Measurements from ENCODE around the gene CIPC.

CIPC gene

DNA sequence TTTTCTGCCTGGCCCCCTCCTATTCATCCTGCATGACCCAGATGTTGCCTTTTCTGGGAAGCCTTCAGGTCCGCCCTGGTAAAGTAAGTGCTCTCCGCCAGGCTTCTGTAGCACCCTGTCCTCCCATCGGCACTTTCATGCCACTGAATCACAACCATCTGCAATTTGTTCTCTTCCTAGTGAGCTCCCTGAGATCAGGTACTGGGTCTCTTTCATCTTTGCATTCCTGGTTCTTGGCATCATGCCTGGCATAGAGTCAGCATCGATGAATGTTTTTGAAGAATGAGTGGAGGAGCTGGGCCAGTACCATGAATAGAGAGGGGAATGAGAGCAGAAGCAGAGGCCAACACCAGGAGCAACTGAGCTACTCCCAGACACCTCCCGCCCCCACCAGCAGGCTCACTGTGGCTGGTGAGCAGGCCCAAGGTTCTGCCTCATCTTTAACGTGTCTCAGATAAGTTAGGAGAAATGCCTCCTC, 30.4 kb downstream of the CIPC start:
- FAIRE-seq = no peak

DNA sequence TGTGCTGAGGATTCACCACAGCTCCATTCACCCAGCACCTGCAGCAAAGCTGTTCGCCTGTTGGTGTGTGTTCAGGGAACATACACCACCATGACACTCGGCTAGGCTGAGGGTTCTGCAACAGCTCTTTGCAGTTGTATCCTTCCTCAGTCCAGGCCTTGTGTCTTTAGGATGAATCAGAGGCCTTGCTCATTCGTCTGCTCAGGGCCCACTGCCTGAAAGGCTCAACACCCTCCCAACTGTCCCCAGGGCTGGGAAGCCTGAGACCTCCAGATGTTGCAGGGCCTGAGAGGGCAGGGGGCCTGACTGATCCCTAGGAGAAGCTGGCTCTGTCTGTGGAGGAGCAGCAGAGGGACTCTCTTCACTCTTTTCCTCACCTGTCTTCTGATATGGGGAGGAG, 32.3 kb downstream of the CIPC start:
- no peak for FAIRE-seq

DNA sequence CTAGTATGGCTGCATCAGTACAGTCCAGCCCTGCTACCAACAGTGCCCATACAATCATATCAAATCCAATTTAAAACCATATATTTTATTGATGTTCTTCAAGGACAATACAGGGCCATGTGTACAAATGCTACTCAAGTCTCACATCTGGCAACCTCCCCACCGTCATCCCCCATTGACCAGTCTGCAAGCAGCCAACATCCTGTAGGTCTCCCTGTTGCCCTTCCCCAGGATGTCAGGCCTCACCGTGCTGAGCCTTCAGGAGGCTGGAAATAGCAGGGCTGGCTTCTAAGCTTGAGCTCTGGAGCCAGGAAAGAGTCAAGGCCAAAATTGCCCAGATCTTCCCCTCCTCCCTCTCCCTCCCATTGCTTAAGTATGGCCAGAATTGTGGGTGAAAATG, 33.1 kb downstream of the CIPC start:
- no peak for FAIRE-seq

DNA sequence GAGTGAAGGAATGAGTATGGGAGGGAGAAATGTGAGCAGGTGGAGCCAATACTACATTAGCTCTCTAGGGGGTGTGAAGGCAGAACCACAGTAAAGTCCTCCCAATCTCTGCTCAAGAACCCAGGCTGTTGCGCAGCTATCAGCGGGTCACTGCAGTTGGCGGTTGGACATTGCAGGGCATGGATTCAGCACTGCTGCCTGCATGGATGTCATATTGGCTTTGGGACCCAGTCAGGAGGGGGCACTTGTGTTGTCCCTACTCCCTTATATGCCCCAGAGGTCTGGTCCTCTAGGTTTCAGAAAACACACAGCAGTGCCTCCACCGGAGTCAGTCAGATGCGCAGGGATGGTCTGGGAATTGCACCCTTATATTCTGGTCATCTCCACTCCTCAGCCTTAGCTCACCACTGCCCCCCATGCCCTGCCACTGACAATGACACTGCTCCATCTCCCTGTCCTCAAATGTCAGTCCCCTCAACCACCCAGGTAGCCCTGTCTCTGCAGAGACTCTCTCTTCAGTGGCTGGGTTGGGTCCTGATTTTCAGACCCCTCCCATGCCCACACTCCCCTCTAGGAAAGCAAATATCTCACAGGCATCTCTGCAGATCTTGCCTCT, 33.9 kb downstream of the CIPC start:
- FAIRE-seq = no peak

DNA sequence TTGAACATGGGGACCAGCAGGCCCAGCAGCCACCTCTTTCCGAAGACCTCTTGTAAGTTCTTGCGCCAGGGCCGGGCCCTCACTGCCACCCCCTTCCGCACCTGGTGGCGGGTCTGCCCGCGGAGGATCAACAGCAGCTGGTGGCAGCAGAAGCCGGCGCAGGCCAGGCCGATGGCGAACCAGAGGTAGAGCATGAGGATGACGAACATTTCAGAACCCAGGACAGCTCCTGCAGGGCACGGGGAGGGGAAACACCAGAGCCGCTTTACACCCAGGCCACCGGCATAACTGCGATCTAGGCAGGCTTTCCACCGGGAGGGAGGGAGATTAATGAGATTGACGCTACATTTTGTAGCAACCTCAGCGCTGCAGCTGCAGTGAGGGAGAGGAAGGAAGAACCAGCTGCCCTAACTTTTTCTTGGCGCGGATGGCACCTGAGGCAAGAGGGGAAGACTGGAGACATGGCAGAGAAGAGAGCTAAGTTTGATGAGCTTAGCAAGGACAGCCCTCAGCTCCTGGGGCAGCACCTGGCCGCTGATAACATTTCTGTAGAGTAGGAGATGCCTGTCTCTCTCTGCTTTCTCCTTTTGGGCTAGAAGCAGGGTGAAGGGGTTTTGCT, 35.8 kb downstream of the CIPC start:
- FAIRE-seq = no peak

DNA sequence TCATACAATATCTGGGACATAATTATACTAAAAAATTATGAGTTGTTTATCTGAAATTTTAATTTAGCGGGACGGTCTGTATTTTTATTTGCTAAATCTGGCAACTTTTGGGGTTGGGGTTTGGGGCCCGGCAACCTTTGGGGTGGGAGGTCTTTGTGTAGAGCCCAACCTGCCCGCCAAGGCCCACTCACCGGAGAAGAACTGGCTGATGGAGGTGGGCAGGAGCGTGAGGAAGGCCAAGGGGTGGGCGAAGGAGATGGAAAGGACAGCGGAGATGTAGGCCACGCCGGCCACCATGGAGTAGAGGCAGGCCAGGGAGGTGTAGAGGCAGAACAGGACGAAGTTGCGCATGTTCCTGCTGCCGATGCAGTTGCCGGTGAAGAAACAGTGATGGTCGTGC, 41.0 kb downstream of the CIPC start:
- FAIRE-seq = no peak

DNA sequence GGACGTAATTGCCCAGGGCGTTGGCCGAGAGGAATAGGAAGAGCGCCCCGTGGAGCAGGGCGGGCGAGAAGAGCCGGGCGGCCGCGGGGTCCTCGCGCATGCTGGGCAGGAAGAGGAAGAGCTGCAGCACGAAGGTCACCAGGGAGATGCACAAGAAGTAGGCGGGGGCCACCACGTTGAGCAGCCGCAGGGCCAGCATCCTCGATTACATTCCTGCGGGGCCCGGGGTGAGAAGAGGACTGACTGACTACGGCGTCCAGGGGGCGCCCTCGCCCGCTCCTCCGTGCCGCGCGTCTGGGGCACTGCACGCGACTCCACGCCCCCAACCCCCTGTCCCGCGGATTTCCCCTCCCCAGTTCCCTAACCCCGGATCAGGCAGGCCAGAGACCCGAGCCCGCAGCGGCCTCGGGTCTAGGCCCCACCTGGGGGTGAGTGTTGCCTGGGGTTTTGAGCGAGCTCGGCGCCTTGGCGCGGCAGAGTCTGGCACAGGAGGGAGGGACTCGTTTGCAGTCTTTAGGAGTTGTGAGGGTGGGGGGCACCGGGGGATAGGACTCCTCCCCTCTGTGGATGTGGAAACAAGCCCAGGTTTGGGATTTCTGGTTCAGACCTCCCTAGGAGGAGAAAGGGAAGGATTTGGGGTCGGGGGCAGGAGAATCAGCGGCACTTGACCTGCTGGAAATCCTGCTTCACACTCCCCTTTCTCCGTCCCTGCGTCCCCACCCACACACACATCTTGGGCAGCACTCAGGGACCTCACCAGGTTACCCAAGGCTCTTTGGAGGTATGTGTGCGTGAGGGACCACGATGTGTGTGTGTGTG, 41.7 kb downstream of the CIPC start:
- no peak for FAIRE-seq

DNA sequence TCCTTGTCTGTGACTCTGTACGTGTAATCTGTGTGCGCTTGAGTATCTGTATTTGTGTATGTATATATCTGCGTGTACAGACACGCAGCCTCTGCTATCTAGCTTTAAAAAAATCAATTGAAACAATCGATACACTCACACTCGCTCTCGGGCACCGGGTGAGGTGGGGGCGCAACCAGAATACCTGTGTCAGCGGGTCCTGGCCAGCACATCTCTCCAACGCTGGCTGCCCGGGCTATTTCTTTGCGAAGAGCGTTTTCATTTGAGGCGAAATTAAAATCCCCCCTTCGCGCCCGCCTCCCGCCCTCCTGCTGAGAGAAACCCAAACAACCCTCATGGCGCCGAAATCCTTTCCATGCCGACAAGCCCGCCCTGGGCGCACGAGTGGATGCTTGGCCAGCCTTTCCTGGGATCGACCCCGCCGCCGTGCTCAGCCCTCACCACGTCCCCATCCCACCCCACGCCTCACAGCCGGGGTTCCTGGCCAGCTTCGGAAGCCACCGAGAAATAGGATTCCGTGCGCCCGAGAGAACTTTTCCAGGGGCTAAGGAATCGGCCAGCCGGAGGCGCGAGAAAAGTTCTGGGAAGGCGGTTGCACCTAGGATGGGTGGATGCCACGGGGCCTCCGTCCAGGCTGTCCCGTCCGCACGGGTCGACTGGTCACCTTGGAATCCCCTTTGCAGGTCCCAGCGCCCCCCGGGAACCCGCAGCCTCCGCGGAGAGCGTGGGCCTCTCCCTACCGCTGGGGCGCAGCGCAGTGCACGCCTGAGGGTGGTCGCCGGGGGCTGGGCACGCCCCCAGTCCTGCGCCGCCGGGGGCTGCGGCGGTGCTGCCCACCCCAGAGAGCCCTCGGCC, 42.5 kb downstream of the CIPC start:
- FAIRE-seq = no peak

DNA sequence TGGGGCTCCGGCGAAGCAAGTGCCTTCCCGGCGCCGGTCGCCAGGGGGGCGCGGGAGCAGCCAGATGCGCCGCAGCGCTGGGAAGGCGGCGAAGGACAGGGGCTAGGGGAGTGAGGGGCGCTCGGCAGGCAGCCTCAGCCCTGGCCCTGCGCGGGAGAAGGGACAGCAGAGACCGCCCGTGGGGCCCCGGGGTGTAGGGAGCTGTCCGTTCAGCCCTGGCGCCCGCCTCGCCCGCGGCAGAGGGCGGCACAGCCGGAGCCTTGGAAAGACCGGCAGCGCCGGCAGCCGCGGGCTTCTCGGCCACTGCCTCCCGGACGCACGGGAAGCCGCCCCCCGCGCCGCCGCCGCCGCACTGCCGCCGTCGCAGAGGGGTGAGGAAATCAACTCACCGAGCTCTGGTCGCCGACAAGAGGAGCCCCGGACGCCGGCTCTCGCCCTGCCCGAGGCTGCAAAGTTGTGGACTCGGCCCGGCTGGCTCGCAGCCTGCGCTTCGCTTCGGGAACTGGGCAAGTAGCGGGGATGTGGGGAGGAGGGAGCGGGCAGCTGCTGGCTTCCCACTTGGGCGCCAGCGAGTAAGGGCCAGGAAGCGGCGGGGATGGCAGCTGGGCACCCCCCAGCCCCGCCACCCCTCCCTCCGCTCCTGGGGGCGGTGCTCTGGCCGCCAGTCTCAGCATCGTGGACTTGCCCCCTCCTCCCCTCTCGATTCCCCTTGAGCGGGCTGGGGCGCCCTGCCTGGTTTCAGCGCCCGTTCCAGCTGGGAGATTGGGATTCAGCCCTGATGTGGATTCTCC, 43.4 kb downstream of the CIPC start, which contains the start of gene ZDHHC22:
ZDHHC22 (minus strand) TSS at position 578 of the 791 bp plus-strand sequence. CDS start 2,053 bp downstream, outside the sequence.
- FAIRE-seq = no peak

DNA sequence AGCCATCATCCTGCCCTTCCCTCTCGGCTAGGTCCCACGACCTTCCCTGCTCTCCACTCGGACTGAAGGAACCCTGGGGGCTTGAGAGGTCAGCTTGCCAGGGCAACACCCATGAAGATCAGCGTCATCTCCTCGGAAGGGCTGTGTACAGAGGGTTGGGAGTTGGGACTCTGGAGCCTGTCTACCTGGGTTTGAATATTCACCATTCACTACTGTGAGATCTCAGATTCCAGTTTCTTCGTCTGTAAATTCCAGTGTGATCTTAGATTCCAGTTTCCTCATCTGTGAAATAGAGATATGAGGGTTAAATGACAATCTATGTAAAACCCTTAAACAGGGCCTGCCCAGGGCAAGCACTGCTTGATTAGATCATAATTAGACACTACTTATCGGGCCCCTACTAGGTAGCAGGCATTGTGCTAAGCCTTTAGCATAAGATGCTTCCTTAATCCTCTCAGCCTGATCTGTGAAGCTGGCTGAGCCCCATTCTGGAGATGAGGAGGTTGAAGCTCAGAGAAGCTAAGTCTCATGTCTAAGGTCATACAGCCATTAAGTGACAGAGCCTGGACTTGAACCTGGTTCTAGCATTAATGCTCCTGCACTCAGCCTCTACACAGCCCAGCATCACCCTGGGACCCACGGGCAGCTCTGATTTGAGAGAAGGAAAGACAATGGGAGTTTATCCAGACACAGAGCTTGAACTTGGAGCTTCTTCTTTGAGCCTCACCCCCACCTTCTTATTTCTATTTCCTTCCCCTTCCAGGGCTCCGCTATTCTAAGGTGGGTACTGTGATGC, 44.1 kb downstream of the CIPC start:
- FAIRE-seq = no peak

DNA sequence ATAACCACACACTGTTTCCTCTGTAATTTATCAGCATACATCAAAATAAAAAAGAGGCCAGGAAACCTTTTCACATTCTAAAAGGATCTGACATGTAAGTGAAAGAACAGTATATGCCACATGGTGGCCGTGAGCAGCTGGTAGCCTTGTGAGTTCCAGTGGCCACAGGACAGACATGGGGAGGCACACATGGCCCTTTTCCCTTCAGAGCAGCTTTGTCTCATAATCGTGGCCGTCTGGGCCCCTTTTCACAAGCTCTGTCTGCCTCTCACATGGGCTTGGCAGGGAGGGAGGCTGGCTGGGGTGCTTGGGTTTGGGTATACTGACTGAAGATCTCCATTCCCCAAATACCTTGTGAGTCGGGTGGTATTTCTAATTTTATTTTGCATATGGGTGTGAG, 45.0 kb downstream of the CIPC start:
- FAIRE-seq = no peak

DNA sequence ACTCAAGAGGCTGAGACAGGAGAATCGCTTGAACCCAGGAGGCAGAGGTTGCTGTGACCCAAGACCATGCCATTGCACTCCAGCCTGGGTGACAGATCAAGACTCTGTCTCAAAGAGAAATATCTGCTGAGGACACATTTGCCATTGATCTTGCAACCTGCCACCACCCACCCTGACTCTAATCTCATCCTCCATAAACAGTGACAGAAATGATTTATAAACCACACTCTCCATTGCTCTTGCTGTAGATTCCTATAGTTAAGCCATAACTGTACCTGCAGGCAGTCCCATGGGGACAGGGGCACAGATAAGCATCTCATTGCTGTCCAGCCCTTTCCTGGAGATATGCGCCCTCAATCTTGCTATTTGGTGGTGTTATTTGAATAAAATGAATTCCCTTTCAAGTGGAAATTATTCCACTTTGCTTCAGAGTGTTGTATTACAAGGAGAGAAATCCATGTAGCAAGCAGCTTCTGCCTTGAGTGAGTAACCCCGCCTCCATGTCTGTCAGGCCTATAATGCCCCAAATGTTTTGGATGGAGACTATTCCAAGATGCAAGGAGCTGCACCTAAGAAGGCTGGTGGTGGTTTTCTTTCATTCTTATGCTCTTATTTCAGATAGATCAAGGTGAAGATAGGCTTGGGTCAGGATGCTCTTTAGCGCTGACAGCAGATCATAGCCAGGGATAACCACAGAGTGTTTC, 46.5 kb downstream of the CIPC start:
- FAIRE-seq = no peak

DNA sequence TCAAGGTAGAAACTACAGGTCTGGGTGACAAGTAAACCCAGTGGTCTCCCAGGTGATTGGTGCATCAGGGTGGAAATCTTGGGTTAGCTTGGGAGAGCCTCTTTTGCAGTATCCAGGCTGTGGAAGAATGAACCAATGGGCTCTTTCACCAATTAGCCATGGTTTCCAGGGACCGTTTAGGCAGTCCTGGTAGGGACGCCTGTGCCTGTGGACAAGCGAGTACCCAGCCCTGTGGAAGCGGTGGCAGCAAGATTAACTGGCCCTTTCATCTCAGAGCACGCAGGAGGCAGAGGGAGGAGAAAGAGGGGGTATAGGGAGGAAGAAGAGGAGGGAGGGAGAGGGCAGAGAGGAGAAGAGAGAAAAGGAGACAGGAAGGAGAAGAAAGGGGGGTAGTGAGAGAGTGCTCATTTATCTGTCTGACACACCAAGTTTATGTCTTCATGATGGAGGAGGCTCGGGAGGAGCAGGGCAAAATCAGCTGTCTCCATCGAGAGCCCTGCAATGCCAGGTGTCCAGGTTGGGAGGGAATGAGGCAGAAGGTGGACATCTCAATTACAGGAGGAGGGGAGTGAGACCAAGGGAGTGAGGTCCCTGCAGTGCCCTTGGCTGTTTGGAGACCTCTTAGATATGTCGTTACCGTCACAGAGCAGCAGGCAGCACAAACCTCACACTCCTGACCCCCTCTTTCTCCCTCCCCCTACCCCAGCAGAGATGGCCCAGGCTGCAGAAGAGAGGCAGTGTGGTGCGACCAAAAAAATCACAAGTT, 48.1 kb downstream of the CIPC start:
- FAIRE-seq = no peak

DNA sequence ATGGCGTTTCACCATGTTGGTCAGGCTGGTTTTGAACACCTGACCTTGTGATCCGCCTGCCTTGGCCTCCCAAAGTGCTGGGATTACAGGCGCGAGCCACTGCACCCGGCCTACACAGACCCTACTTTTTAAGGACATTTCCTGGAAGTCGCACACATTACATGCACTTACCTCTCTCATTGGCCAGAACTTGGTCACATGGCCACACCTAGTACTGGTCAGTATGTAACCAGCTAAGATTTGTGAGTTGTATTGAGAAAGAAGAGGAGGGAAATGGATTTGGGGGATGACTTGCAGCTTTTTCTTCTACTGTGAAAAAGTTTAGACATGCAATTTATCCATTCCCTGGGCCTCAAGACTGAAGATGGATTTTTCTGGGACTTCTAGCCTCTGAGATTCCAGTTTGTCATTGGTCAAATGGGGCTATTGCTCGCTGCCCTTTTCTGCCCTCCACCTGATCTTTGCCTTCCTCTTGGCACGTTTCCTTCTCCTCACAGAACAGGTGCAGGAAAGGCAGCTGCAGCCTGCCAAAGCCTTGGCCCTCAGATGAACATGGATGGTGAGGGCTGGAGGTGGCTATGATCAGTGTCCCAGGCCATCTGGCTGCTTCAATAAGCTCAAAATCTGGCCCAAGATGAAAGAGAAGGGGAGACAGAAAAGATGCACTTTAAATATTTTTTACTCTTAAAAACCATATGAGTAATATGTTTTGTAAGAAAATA, 50.6 kb downstream of the CIPC start:
- FAIRE-seq = no peak

DNA sequence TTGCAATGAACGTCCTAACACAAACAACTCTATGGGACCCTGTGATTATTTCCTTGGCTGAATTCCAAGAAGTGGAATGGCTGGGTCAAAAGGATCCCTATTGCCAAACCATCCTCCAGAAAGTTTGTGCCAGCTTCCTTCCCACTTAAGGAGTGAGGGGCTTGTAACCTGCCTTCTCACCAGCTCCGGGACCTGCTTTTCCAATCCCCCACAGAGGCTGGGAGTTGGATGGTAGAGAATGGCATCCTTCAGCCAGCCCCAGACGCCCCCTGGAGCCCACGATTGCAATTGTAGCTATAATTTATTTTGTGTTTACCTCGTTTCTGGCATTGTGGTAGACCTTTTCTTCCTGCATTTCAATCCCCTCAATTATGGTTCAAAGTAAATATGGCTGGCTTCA, 53.2 kb downstream of the CIPC start:
- FAIRE-seq = no peak

DNA sequence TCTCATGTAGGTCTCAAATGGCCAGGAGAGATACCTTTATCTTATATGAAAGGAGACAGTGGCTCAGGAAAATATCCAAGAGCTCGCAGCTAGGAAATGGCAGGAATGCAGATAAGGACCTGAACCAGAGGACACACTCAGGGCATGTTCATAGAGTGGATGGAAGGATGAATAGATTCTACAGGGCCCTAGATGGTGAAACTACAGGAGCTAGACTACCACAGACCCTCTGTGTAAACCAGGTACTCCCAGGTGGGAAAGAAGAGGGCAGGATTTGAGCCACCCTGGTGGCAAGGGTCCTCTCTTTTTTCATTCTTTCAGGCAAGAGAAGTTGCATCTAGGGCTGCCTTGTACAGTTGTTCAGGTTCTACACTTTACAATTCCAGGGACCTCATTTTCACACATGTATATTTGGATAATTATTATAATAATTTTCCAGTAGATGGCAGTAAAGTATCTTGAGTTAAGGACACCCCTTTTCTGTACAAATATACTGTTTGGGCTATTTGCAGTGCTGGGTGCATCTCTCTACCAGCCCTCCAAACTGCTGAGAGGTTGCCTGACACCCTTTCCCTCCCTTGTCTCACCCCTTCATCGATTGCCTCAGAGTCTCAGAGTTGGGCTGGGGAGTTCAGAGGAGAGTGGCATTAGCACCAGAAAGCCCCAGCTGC, 54.0 kb downstream of the CIPC start:
- peak; percentile 45 for FAIRE-seq

DNA sequence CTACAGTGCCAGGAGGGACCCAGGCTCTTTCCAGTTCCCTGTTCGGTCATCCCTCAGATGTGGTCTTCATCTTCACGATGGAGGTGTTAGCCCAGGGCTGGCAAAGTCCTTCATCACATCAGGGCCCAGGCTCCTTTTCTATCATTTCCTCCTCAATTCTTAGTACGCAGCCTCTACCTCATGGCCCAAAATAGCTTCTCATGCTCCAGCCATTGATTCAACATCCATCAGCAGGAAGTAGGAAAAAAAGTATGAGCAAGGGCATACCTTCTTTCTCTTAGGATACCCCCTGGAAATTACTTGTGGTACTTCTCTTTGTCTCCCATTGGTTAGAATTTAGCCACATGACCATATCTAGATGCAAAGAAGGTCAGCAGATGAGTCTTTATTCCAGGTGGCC, 55.7 kb downstream of the CIPC start:
- FAIRE-seq = no peak

DNA sequence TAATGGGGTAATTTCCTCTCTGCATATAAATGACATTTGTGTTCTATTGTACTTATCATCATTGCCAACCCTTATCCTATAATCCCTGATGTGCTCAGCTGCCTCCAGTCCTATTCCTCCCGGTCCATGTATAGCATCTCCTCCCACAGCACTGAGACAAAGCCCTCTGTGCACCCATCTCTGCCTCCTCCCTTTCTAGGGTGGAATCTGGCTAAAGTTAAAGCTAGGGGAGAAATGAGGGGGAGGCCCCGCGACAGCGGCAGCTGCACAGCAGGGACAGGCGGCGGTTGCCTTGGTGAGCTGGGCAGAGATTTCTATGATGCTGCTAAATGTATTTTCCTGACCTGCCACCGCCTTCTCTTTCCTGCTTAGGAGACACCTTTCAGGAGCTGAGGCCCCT, 56.4 kb downstream of the CIPC start:
- FAIRE-seq = no peak

DNA sequence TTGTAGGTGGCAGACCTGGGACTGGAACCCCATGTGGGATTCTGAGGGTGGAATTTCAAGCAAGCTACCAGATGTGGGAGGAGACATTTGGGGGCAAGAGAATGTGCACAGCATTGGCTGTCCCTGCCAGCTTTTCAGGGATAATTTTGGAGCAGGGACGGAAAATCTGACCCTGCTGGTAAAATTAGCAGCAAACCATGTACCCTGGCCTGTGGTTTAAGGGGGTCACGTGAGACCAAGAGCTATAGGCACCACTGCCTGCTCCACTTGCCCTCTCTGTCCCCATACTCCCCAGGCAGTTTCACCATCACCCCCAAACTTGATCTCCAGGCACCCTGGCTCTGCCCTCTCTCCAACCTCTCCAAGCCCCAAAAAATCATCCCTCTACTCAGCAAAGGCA, 57.0 kb downstream of the CIPC start:
- FAIRE-seq = no peak

Measured in TTC549 (cell line).